Breast epithelium (tissue), 3 donors: Measurements from ENCODE around the gene XDH.

Experiments
- CTCF ChIP-seq, 3 donors: fragments of 450-650 bp; IDR thresholded peaks; one replicate each; pipeline ENCODE4 v1.5.1; 2016 to 2017; ENCODE audit warnings: antibody characterized with exemption in 3 of 3, mild to moderate bottlenecking in 3 of 3, moderate library complexity in 3 of 3
- POLR2AphosphoS5 ChIP-seq, 3 donors: sonication (generic); formaldehyde crosslinking; IDR thresholded peaks; one replicate each; pipeline ENCODE4 v1.6.1; 2017; ENCODE audit warnings: antibody characterized with exemption in 3 of 3

DNA sequence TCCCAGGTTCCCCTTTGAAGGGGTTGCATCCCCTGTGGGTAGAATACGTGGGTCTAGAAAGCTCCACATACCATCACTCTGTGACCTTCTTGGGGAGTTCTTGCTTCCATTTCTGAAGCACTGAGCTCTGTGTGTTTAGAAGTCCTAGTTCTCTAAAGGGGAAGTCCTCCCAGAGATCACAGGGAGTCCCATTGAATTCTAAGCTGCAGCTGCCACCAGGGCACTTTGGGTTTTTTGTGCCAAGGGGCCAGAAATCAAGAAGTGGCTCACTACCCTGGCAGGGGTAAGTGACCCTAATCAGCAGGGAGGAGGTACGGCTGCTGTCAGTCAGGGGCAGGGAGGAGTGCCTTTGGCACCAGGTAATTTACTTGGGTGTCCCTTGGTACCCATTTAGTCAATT is 109.7 kb downstream of the XDH start:
- TF ChIP-seq CTCF (IDR thresholded peaks at IDR 0.05) (no peak), POLR2AphosphoS5 (IDR thresholded peaks at IDR 0.05) (no peak)
